Stimulated activated naive CD4-positive, alpha-beta T cell treated with Interleukin-2 at 50 U/mL for 16 hours (primary cell): ENCODE results near the gene LMTK3.

Experiments
- DNase-seq: peaks from one replicate; lab custom pipeline; 2025; lab: John Stamatoyannopoulos, UW

The LMTK3 gene

DNA sequence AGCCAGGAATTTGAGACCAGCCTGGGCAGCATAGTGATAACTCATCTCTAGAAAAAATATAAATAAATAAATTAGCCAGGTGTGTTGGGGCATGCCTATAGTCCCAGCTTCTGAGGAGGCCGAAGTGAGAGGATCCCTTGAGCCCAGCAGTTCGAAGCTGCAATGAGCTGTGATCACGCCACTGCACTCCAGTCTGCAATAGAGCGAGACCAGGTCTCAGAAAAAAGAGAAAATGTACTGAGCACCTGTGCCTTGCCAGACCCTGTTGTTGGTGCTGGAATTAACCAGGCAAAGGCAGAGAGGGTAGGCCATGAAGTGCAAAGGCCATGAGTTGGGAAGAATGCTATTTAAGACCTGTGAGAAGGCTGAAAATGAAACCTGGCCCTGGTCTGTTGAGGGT lies 39.8 kb downstream of the LMTK3 start:
- no peak for DNase-seq

DNA sequence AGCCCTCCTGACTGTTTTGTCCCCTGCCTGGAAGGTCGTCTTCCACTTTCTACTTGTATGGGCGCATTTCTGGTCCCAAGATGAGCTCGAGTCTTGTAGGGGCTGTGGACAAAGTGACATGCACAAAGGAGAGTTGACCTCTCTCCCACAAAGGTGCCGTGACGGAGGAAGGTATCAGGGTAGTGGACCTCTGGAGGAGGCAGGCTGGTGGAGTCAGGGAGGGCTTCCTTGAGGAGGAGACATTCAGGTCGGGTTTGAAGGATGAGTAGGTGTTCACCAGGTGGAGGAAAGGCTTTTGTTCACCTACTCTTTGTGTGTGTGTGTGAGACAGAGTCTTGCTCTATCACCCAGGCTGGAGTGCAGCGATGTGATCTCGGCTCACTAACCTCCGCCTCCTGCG lies 40.8 kb downstream of the LMTK3 start:
- DNase-seq: no peak

DNA sequence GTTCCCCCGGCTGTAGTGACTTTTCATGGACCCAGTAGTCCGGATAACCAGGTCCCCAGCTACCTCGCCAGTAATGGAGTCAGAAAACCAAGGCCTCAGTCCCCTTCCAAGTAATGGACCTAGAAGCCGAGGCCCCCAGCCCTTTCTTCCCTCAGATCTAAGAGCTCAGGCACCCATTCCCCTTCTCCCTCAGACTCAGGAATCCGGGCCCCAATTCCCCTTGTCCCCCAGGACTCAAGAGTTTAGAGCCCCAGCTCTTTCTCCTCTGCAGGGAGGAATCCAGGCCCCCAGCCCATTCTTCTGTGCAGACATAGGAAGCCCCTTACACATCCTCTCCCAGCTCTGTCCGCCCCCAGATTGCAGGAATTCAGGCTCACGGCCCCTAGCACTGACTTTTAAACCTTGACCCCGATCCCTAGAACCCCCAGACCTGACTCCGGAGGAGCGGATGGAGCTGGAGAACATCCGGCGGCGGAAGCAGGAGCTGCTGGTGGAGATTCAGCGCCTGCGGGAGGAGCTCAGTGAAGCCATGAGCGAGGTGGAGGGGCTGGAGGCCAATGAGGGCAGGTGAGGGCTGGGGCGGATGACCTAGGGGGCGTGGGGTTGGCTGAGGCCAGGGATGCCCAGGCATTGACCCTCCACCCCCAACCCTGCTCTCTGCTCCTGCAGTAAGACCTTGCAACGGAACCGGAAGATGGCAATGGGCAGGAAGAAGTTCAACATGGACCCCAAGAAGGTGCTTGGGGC lies 41.5 kb downstream of the LMTK3 start:
- no peak for DNase-seq

DNA sequence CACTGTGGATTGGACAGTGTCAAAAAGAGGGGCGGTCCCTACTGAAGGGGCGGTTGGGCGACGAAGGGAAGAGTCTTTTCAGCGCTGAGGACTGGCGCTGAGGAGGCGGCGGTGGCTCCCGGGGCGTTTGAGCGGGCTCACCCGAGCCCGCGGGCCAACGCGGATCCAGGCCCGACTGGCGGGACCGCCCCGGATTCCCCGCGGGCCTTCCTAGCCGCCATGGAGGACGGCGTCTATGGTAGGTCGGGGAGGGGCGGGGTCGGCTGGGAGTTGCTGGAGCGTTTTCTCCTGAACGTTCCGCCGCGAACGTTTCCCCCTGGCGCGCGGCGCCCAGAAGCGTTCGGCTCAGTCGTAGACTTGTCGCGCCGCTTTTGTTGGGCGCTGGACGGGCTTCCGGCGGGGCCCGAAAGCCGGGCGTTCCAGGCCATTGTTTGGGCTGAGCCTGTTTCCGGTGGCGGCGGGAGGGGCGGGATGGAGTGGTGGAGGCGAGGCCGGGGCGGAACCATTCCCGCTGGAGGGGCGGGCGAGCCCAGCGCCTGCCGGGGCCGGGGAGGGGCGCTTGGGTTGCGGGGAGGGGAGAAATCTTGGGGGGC lies 42.2 kb downstream of the LMTK3 start, which contains the start of gene CYTH2:
CYTH2 (plus strand) TSS at position 81 of the 593 bp plus-strand sequence; CDS start at position 220, 139 bp downstream.
- peak; percentile 65 for DNase-seq

DNA sequence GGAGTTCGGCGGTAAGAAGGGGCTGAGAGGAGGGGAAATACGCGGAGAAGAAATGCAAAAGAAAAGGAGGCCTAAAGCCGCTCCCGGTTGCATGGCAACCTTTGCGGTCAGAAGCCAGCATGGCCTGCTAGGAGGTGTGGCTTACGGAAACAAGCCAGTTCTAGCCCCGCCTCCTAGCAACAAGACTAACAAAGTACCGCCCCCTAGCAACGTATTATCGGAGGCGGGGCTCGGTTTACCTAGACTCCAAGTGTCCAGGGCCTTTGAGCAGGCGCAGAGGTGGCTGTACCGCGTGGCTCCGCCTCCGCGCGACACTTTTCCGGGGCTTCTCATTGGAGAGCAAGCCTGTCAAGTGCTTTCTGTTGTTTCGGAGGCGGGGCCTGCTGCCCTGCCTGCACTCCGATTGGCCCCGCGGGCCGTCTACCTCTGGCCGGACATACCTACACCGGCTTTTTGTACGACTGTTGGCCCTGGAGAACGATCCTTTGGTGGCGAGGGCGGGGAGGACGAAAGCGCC lies 42.8 kb downstream of the LMTK3 start:
- peak; percentile 99 for DNase-seq

DNA sequence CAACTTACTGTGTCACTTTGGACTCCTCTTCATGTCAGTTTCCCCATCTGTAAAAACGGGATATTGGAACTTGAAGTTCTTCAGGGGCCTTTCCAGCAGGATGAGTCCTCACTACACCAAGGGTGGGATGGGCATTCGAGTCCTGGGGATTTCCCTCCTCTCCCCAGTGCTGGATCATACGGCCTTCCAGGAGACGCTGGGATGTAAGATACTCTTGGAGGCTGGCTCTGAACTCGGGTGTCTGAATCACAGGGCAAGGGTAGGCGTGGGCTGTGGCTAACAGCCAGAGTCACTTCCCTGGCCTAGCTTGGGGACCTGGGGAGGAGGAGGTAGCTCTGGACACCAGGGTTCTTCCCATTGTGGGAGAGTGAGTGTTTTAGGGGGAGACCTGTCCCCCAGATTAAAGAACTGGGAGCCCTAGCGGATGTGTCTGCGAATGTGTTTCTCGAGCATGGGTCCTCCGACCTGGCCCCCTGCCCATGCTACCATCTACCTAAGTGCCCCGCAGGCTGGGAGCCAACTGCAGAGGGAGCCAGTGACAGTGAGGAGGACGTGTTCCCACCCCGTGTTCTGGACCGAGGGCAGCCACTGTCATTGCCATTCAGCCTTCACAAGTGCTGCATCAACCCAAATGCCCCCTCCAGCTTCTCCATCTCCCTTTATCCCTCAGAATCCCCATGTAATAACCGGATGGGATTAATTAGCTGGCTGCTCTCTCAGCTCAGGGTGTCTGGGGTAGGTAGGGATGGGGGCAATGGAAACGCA lies 44.9 kb downstream of the LMTK3 start:
- DNase-seq: no peak

DNA sequence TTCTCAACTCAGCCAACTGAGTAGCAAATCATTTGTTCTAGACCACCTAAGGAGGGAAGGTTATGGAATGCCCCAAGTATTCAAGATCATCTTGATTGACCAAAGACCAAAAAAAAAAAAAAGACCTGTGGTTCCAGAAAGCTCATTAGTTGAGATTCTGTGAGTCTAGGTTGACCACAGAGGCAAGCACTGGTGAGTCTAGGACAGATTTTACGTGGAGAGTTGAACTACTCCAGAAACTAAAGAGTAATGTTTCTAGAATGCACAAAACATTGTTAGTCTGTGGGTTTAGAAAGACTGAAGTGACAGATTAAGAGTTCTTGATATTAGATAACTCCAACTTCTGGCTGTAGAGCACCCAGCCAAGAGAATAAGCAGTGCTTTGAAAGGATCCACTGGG lies 46.4 kb downstream of the LMTK3 start:
- DNase-seq: no peak

DNA sequence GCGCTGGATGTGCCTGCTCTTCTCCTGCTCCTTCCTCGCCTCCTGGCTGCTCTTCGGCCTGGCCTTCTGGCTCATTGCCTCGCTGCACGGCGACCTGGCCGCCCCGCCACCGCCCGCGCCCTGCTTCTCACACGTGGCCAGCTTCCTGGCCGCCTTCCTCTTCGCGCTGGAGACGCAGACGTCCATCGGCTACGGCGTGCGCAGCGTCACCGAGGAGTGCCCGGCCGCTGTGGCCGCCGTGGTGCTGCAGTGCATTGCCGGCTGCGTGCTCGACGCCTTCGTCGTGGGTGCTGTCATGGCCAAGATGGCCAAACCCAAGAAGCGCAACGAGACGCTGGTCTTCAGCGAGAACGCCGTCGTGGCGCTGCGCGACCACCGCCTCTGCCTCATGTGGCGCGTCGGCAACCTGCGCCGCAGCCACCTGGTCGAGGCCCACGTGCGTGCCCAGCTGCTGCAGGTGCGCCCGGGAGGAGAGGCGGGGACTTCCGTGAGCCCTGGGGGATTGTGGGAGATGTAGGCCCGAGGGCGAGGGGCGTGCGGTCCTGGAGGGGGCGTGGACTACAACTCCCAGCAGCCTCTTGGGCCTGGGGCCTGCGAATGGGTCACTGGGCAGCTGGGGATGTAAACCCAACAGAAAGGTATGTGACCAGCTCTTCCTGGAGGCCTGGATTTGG lies 49.5 kb downstream of the LMTK3 start:
- DNase-seq: no peak

DNA sequence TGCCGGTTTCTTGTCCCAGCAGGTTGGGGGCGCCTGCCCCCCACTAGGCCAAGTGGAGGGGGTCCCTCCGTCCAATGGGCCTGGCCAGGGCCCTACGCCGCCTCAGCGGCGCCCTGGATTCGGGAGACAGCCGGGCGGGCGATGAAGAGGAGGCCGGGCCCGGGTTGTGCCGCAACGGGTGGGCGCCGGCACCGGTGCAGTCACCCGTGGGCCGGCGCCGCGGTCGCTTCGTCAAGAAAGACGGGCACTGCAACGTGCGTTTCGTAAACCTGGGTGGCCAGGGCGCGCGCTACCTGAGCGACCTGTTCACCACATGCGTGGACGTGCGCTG lies 50.0 kb downstream of the LMTK3 start:
- no peak for DNase-seq

DNA sequence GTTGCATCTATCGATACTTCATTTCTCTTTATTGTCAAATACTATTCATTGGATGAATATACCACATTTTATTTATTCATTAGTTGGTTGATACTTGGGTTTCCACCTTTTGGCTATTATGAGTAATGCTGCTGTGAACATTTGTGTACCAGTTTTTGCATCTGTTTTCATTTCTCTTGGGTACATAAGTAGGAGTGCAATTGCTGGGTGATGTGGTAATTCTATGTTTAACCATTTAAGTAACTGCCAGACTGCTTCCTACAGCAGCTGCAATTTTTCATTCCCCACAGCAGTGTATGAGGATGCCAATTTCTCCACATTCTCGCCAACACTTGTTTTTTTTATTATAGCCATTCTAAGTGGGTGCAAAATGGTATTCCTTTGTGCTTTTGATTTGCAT lies 53.6 kb downstream of the LMTK3 start:
- DNase-seq: no peak

DNA sequence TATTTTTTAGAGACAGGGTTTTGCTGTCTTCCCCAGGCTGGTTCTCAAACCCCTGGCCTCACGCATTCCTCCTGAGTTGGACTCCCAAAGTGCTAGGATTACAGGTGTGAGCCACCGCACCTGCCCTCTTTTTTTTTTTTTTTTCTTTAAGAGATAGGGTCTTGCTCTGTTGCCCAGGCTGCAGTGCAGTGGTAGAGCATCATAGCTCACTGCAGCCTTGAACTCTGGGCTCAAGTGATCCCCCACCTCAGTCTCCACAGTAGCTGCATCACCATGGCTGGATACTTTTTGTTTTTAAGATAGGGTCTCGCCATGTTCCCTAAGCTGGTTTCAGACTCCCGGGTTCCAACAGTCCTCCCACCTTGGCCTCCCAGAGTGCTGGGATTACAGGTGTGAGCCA lies 54.8 kb downstream of the LMTK3 start:
- no peak for DNase-seq

DNA sequence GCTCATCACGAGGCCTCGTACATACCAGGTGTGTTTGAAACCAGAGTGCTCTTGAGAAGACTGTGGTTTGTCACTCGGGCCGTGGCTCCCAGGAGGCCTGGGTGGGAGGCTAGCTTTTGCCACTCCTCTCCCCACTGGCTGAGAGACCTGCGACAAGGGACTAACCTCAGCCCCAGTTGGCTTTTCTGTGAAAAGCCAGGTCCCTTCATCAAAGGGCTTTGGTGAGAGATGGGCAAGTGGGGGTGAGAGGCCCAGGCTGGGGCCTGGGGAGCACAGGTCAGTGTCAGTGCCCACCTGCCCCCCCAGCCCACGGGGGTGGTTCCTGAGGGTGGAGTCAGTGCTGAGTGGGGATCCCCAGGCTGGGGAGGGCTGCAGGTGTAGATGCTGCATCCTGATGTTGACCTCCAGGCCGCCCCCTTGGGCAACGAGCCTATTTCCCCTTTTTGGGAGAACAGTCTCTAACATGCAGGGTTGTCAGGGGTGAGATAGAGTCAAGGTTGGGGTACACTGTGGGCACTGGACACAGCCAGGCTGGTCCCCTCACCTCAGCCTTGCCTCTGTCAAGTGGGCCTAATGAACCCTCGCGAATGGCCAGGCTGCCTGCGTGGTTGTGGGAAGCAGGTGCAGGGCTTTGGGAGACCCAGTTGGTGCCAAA lies 55.6 kb downstream of the LMTK3 start:
- no peak for DNase-seq

DNA sequence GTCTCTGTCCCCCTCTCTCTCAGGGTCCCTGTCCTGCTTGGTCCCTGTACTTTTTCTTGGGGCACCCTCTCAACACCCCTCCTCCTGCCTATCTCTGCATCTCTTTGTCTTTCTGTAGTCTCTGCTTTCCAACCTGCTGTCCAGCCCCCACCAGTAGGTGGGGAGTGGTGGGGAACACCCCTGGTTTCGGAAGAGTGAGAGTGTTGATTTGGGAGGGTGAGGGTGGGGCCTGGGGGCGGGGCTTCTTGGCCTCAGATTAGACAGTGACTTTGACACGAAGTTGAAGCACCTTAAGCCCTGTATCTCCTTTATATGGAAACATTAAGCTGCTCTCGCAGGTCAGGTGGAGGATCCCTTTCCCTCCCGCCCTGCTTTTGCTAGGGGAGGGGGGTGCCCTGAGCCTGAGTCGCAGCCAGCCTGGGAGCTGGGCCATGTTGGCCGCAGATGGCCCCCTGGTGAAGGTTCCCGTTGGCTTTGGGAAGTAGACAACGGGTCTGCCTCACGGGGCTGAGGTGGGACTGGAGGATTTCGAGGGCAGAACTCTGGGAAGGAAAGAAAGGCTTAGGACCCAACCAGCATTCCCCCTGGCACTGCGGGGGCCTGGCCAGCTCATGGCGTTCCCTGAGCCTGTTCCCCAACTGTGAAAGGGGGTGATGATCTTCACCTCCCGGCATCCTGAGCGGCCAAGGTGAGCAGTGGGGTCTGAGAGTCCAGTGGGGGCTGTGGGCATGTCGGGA lies 56.3 kb downstream of the LMTK3 start, which contains the start of gene KCNJ14:
KCNJ14 (plus strand) TSS at position 404 of the 737 bp plus-strand sequence. CDS start 6,151 bp downstream, outside the sequence.
- no peak for DNase-seq

DNA sequence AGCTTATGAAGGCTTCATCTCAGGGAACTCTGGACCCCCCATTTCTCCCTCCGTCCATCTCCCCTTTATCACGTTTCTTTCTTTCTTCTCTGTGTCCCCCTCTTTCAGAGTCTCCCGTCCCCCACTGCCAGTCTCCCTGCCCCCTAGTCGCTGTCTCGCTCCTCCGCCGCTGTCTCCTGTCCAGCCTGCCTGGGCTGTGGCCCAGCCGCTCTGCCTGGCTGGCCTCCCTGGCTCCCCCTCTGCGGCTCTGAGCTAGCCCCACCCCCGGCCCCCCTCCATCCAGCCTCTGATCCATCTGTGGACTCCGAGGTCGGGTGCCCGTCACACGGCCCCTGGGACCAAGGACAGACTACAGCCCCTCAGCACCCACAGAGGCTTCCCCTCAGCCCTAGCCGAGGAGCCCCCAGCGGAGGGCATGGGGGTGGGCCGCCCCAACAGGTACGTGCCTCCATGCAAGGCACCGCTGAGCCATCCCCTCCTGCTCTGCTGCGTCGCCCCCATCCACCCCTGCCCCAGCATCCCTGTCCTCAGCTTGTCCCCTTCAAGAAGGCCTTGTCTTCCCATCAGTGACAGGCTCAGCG lies 57.4 kb downstream of the LMTK3 start:
- no peak for DNase-seq

DNA sequence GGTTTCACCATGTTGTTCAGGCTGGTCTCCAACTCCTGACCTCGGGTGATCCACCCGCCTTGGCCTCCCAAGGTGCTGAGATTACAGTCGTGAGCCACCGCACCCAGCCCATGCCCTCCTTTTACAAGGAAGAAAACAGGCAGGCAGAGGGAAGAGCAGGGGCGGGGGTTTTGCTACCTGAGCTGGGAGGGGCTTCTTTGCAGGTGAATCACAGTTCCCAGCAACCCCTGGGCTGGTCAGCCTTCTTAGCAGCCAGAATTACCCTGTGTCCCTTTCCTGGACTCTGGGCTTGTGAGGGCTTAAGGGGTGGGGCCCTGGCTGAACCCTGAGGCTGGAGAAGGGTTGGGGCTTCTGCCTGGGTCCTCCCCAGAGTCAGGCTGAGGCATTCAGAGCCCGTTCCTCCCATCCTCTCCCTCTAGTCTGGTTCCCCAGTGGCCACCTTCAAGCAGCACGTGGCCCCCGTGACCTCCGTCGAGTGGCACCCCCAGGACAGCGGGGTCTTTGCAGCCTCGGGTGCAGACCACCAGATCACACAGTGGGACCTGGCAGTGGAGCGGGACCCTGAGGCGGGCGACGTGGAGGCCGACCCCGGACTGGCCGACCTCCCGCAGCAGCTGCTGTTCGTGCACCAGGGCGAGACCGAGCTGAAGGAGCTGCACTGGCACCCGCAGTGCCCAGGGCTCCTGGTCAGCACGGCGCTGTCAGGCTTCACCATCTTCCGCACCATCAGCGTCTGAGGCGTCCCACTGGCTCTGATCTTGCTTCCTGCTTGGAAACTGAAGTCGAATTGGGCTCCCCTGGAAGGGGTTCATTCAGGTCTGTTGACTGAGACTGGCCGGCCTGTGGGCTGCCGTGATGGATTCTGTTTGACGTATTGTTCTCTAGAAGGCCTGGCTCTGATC lies 59.1 kb downstream of the LMTK3 start:
- DNase-seq: no peak

DNA sequence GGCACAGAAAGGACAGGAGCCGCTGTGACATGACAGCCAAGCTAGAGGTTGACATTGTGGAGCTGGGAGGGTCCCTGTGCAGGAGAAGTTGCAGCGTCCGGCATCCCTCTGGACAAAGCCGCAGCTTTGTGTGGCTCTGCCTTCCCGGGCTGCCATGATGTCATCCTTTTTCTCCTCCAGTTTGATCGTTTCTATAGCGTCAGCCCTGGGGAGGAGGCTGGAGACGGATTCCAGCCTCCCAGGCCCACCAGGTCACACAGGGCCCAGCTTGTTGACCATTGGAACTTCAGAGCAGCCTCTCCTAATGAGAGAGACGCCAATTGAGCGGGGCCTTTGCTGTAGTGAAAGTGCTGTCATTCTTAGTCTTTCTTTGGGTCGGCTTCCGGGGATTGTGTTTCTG lies 60.0 kb downstream of the LMTK3 start:
- no peak for DNase-seq

DNA sequence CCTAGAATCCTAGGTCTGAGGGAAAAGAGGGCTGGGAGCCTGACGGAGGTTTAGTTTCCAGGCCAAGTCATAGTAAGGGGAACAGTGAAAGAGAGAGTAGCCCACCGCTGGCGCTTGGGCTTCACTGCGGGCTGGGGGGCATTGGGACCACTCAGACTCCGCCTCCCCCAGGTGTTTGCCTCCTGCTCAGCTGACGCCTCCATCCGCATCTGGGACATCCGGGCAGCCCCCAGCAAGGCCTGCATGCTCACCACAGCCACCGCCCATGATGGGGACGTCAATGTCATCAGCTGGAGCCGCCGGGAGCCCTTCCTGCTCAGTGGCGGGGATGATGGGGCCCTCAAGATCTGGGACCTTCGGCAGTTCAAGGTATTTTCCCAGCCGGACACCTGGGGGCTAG lies 60.8 kb downstream of the LMTK3 start:
- DNase-seq: no peak

DNA sequence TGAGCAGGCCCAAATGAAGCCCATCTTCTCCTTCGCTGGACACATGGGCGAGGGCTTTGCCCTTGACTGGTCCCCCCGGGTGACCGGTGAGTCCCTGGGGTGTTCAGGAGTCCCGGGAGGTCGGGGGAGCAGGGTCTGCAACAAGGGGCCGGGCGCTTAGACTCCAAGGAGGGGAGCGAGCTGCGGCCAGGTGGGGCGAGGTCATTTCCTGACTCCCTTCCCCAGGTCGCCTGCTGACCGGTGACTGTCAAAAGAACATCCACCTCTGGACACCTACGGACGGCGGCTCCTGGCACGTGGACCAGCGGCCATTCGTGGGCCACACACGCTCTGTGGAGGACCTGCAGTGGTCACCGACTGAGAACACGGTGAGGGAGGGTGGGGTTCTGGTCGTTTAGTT lies 61.2 kb downstream of the LMTK3 start:
- DNase-seq: no peak

DNA sequence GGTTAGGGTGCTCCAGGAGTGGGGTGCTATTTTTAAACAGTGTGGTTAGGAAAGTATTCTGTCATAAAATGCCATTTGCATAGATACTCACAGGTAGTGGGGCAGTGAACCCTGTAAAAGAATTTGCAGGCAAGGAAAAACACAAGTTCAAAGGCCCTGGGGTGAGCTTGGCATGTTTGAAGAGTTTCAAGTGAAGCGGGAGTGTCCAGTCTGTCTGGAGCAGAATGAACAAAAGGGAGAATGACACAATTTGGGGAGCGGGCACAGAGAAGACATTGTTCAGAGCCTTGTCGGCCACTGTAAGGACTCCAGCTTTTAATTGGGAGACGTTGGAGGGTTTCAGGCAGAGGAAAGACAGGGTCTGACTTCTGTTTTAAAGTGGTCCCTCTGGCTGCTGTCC lies 63.1 kb downstream of the LMTK3 start:
- DNase-seq: no peak

DNA sequence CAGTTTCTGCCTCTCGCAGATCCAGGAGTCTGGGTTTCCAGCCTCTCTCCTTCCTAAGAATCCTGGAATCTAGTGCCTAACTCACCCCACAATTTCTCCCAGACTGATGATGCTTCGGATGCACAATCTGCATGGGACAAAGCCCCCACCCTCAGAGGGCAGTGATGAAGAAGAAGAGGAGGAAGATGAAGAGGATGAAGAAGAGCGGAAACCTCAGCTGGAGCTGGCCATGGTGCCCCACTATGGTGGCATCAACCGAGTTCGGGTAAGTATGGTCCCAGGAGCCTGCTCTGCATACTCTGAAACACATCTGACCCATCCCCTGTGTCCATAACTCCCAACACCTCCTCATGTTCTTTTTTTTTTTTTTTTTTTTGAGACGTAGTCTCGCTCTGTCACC lies 65.1 kb downstream of the LMTK3 start:
- DNase-seq: no peak
